Left lung (tissue), 10 donors: ENCODE data around the gene TNFRSF18. TPM values are rescaled to one million over a fixed set of nuclear protein-coding genes. Genes with fewer than 3 reads are reported as not detected.

Experiments
- ATAC-seq: fragments of 200-7000 bp; cut with Tn5 transposase; one replicate; pipeline ENCODE4 v1.9.1; 2020; ENCODE audit warnings: moderate library complexity
- DNase-seq, 4 donors: peaks; one replicate each; pipeline ENCODE4 v3.0.0-alpha.2; 2013 to 2020
- H3K27ac ChIP-seq, 2 donors: fragments of 200-600 bp; sonication (generic) in 1 of 2; one replicate each; pipeline versions ENCODE4 v1.5.0 to v1.8.0; 2020 to 2021
- H3K27me3 ChIP-seq, 2 donors: fragments of 200-600 bp; sonication (generic) in 1 of 2; one replicate each; pipeline versions ENCODE4 v1.5.0 to v1.8.0; 2020 to 2021
- H3K36me3 ChIP-seq, 2 donors: fragments of 200-600 bp; sonication (generic) in 1 of 2; one replicate each; pipeline versions ENCODE4 v1.5.0 to v1.8.0; 2020 to 2021
- H3K4me1 ChIP-seq, 2 donors: fragments of 200-600 bp; one replicate each; pipeline ENCODE4 v1.8.0; 2021
- H3K4me3 ChIP-seq, 2 donors: fragments of 200-600 bp; sonication (generic) in 1 of 2; one replicate each; pipeline versions ENCODE4 v1.5.0 to v1.8.0; 2020 to 2021; ENCODE audit warnings: mild to moderate bottlenecking in 1 of 2
- H3K9me3 ChIP-seq, 2 donors: fragments of 200-600 bp; sonication (generic) in 1 of 2; one replicate each; pipeline versions ENCODE4 v1.5.0 to v1.8.0; 2020 to 2021
- CTCF ChIP-seq, 2 donors: fragments of 200-600 bp; sonication (generic) in 1 of 2; IDR thresholded peaks; one replicate each; pipeline versions ENCODE4 v1.5.0 to v1.8.0; 2021; ENCODE audit warnings: antibody characterized with exemption in 2 of 2
- intact Hi-C, 2 donors: fragments of 100-400 bp; cut with DNase I; formaldehyde crosslinking; loops; one replicate each; pipeline versions ENCODE4 v1.11.2 to v1.14.2; 2022
- polyA plus RNA-seq, 6 donors: library from polyadenylated mRNA; unstranded; fragments of 120-200 nt; gene quantifications; one replicate each; pipeline ENCODE4 v1.2.1, GENCODE V29; 2013; ENCODE audit not compliant: insufficient read length in 6 of 6
- total RNA-seq, 2 donors: library from RNA; stranded (reverse); fragmentation: NEBNext Ultra II Directional; extraction: Animal tissue kit (Norgen Biotek cat#: 25700); gene quantifications; one replicate each; pipeline ENCODE4 v1.2.1, GENCODE V29; 2021
- donor health status: DM: no; HTN: yes; CAD: no.
- donor health status: DM: no; HTN: no; CAD: no.

TNFRSF18 gene
- total and polyA plus RNA-seq, 8 donors: 0.38 to 1.3 (median 0.62) TPM

DNA sequence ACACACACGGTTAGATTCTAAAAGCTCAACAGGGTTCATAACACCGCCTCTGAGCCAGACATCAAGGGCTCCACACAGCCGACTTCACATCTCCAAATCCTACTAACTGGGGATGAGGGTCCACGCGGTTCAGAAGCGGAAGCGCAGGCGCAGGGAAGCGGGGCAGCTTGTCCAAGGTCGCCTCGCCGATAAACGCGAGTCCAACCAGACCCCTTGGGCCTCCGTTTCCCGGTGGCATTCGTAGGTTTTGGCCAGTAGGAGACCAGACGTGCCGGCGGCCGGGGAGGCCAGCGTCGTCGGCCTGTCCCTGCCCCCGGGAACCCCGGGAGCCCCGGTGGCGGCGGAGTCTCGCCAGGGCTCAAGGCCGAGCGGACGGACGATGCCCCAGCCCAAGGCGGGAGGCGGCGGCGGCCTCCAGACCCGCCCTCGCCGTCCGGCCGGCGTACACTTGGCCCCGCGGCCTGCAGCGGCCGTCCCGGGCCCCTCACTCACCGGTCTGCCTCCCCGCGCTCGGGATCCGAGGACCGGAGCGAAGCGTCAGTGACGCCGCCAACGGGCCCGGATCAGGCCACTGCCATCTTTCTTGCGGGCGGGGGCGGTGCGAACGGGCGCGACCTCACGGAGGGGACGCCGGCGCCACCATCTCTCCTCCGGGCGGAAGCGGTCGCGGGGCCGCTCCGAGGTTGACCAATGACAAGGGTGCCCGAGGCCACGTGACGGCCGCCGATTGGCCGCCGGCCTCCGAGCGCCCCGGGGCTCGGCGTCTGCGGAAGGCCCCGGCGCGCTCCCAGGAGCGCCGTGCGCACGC, 25.2 kb upstream of the TNFRSF18 start, which contains the start of gene SDF4:
Gene SDF4, minus strand, starts transcription at position 602 of the 808 bp plus-strand sequence. CDS start 3,229 bp downstream, outside the sequence.
- Histone ChIP-seq H3K4me1 (peaks cover 5 to 38% of the 10 kb centered on the region in 2 donors), H3K27ac (peak within 1 kb of the TSS; percentile 88), H3K27me3 (peaks cover 0 to 5% of the 10 kb centered on the region in 2 donors), H3K4me3 (peak within 1 kb of the TSS; percentile 80 to 97), H3K36me3 (peaks cover 0 to 35% of the 10 kb centered on the region in 2 donors), H3K9me3 (no peaks in the 10 kb centered on the region)
- intact Hi-C loops: no loop called here
- DNase-seq (peak; percentile 95 to 98 (median 98)), ATAC-seq (peak; percentile 98)
- TF ChIP-seq CTCF (IDR thresholded peaks at IDR 0.05): no peak

DNA sequence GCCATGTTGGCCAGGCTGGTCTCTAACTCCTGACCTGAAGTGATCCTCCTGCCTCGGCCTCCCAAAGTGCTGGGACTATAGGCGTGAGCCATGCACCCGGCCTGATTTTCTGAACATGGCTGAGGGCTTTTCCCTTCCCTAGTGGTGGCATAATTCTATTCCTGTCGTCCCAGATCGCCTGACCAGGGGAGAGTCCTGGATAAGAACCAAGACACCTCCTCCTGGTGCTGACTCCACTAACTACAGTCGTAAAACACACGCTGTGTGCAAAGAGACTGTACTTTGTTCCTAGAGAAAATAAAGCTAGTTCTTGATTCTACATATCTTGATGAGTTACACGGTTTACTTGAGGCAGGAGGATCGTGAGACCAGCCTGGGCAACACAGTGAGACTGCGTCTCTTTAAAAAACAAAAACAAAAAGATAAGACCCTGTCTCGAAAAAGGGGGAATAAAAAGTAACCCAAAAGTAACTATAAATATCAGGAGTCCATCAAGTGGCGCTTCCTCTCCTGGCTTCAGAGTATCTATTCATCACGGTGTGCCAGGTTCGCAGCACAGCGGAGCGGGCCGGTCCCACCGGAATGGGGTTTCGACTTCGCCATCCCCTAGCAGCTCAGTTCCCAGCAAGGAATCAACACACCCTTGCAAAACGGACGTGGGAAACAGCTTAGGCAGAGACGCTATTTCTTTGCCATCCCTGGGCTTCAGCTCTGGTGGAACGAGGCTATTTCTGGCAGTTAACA, 24.4 kb upstream of the TNFRSF18 start:
- Histone ChIP-seq H3K36me3 (peaks cover 0 to 43% of the 10 kb centered on the region in 2 donors), H3K4me3 (peak overlapping the region; percentile 80 to 97), H3K4me1 (peaks cover 5 to 38% of the 10 kb centered on the region in 2 donors), H3K27ac (peak overlapping the region; percentile 88), H3K9me3 (no peaks in the 10 kb centered on the region), H3K27me3 (no peaks in the 10 kb centered on the region)
- intact Hi-C loops: no loop called here
- TF ChIP-seq CTCF (IDR thresholded peaks at IDR 0.05): no peak
- DNase-seq (no peak), ATAC-seq (peak; percentile 1)

GRCh38 chr1:1229770-1230169, 23.4 kb upstream of the TNFRSF18 start:
- DNase-seq (no peak), ATAC-seq (no peak)
- intact Hi-C loops: no loop called here
- Histone ChIP-seq H3K4me1 (peaks cover 5 to 44% of the 10 kb centered on the region in 2 donors), H3K27me3 (no peaks in the 10 kb centered on the region), H3K9me3 (no peaks in the 10 kb centered on the region), H3K27ac (no peak overlapping the region), H3K36me3 (peaks cover 0 to 53% of the 10 kb centered on the region in 2 donors), H3K4me3 (peak overlapping the region in 1 of 2 donors; percentile 80)
- TF ChIP-seq CTCF (IDR thresholded peaks at IDR 0.05): no peak

GRCh38 chr1:1228596-1229321, 22.4 kb upstream of the TNFRSF18 start:
- Histone ChIP-seq H3K27ac (no peak overlapping the region), H3K36me3 (peaks cover 0 to 58% of the 10 kb centered on the region in 2 donors), H3K4me3 (no peak overlapping the region), H3K9me3 (no peaks in the 10 kb centered on the region), H3K27me3 (no peaks in the 10 kb centered on the region), H3K4me1 (peaks cover 5 to 40% of the 10 kb centered on the region in 2 donors)
- TF ChIP-seq CTCF (IDR thresholded peaks at IDR 0.05): no peak
- ATAC-seq: no peak
- DNase-seq: no peak
- intact Hi-C loops: no loop called here
